HEK293 (cell line): ENCODE results near the gene APOBEC4.

Source experiments
- RBAK ChIP-seq: fragments of 450-650 bp; formaldehyde crosslinking; IDR thresholded peaks from 2 replicates; pipeline ENCODE4 v1.5.1; 2016; ENCODE audit warnings: missing biosample characterization, missing genetic modification characterization
- YY1 ChIP-seq: fragments of 450-650 bp; formaldehyde crosslinking; IDR thresholded peaks from 2 replicates; pipeline ENCODE4 v1.5.1; 2018; ENCODE audit warnings: missing biosample characterization, missing genetic modification characterization
- ZBTB20 ChIP-seq: fragments of 450-650 bp; formaldehyde crosslinking; IDR thresholded peaks from 2 replicates; pipeline ENCODE4 v1.5.1; 2016; ENCODE audit warnings: missing biosample characterization, missing genetic modification characterization
- ZBTB7A ChIP-seq: fragments of 450-650 bp; formaldehyde crosslinking; IDR thresholded peaks from 2 replicates; pipeline ENCODE4 v1.5.1; 2016; ENCODE audit warnings: low read depth, missing biosample characterization, missing genetic modification characterization
- ZNF157 ChIP-seq: fragments of 450-650 bp; formaldehyde crosslinking; IDR thresholded peaks from 2 replicates; pipeline ENCODE4 v1.5.1; 2016; ENCODE audit warnings: missing biosample characterization, missing genetic modification characterization
- ZNF18 ChIP-seq: fragments of 450-650 bp; formaldehyde crosslinking; IDR thresholded peaks from 2 replicates; pipeline ENCODE4 v1.5.1; 2016; ENCODE audit warnings: missing biosample characterization, missing genetic modification characterization
- ZNF211 ChIP-seq: fragments of 450-650 bp; formaldehyde crosslinking; IDR thresholded peaks from 2 replicates; pipeline ENCODE4 v1.5.1; 2016; ENCODE audit warnings: low read depth, missing biosample characterization, missing genetic modification characterization
- ZNF423 ChIP-seq: fragments of 450-650 bp; formaldehyde crosslinking; IDR thresholded peaks from 2 replicates; pipeline ENCODE4 v1.5.1; 2016; ENCODE audit warnings: missing biosample characterization, missing genetic modification characterization
- ZNF510 ChIP-seq: fragments of 450-650 bp; formaldehyde crosslinking; IDR thresholded peaks from 2 replicates; pipeline ENCODE4 v1.5.1; 2018; ENCODE audit warnings: mild to moderate bottlenecking, missing genetic modification characterization, missing biosample characterization; ENCODE audit not compliant: insufficient replicate concordance
- ZNF513 ChIP-seq: fragments of 450-650 bp; IDR thresholded peaks from 2 replicates; pipeline ENCODE4 v1.5.1; 2018; ENCODE audit warnings: missing biosample characterization, missing genetic modification characterization
- TF ChIP-seq, protein P1 (sequence below): fragments of 450-650 bp; formaldehyde crosslinking; IDR thresholded peaks from 2 replicates; pipeline ENCODE4 v1.5.1; 2016; ENCODE audit warnings: missing biosample characterization, missing genetic modification characterization

DNA sequence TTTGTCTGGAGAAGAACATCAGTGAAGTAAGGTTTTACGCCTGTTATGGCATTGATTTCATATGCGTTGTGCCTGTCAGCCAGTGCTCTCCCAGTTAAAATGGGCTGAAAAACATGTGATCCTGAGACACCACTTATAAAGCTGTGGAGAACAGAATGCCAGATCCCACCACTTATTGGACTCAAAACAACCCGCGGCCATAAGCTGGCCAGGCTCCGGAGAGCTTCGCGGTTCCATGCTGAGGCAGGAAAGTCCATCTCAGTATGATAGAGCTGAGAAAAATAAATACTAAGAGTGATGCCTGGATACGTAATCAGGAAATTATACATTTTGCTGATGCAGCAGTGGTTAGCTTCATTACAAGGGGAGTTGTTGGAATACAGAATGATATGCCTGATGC lies 5.1 kb downstream of the APOBEC4 start:
- TF ChIP-seq ZBTB7A (tag by site-specific recombination) (no peak), ZNF18 (tag by site-specific recombination) (no peak), ZNF423 (tag by site-specific recombination) (no peak), ZNF513 (no peak), RBAK (tag by site-specific recombination) (no peak), ZNF510 (tag by site-specific recombination) (no peak), ZNF157 (no peak), ZNF211 (tag by site-specific recombination) (no peak), YY1 (tag by site-specific recombination) (no peak), ZBTB20 (tag by site-specific recombination) (no peak)
- TF ChIP-seq, protein P1, sequence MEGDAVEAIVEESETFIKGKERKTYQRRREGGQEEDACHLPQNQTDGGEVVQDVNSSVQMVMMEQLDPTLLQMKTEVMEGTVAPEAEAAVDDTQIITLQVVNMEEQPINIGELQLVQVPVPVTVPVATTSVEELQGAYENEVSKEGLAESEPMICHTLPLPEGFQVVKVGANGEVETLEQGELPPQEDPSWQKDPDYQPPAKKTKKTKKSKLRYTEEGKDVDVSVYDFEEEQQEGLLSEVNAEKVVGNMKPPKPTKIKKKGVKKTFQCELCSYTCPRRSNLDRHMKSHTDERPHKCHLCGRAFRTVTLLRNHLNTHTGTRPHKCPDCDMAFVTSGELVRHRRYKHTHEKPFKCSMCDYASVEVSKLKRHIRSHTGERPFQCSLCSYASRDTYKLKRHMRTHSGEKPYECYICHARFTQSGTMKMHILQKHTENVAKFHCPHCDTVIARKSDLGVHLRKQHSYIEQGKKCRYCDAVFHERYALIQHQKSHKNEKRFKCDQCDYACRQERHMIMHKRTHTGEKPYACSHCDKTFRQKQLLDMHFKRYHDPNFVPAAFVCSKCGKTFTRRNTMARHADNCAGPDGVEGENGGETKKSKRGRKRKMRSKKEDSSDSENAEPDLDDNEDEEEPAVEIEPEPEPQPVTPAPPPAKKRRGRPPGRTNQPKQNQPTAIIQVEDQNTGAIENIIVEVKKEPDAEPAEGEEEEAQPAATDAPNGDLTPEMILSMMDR (tag by site-specific recombination), result no peak
